ENCODE data around the gene RORC. TPM values are rescaled to one million over a fixed set of nuclear protein-coding genes. Genes with fewer than 3 reads are reported as not detected.
A peak's percentile ranks its signal among the peaks of the same experiment; 100 is the strongest.

RORC gene
- total and polyA plus RNA-seq, 12 donors = 4.0 to 21.0 (median 13.3) TPM

GRCh38 chr1:151790940-151791651, 40.5 kb downstream of the RORC start:
- no peaks in the 10 kb centered on the region for H3K27me3 ChIP-seq
- TF ChIP-seq, protein P1, sequence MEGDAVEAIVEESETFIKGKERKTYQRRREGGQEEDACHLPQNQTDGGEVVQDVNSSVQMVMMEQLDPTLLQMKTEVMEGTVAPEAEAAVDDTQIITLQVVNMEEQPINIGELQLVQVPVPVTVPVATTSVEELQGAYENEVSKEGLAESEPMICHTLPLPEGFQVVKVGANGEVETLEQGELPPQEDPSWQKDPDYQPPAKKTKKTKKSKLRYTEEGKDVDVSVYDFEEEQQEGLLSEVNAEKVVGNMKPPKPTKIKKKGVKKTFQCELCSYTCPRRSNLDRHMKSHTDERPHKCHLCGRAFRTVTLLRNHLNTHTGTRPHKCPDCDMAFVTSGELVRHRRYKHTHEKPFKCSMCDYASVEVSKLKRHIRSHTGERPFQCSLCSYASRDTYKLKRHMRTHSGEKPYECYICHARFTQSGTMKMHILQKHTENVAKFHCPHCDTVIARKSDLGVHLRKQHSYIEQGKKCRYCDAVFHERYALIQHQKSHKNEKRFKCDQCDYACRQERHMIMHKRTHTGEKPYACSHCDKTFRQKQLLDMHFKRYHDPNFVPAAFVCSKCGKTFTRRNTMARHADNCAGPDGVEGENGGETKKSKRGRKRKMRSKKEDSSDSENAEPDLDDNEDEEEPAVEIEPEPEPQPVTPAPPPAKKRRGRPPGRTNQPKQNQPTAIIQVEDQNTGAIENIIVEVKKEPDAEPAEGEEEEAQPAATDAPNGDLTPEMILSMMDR (IDR thresholded peaks at IDR 0.05) = no peak
- peak in 1 of 2 donors; percentile 19 for DNase-seq
- peak overlapping the region; percentile 55 to 81 (median 70) for H3K4me3 ChIP-seq
- peaks cover 0 to 25% (median 14%) of the 10 kb centered on the region in 9 donors for H3K4me1 ChIP-seq
- ATAC-seq = peak in 4 of 8 donors; percentile 5 to 52 (median 32)
- peak overlapping the region in 8 of 10 donors; percentile 1 to 64 (median 45) for H3K27ac ChIP-seq
- intact Hi-C loops (cut with DNase I) = no loop called here
- peaks cover 0 to 10% (median 0%) of the 10 kb centered on the region in 9 donors for H3K36me3 ChIP-seq
- WGBS, 2 donors = 1% methylated on average over 51 to 52 of the region's 52 CpGs
- no peaks in the 10 kb centered on the region for H3K9me3 ChIP-seq

GRCh38 chr1:151790071-151790939, 41.3 kb downstream of the RORC start, which contains the start of gene TDRKH:
TSS of gene TDRKH (minus strand) at chr1:151790500. CDS start at chr1:151783022, 7,478 bp downstream.
- peak; percentile 96 to 99 for DNase-seq
- H3K9me3 ChIP-seq = no peaks in the 10 kb centered on the region
- TF ChIP-seq, protein P1 (IDR thresholded peaks at IDR 0.05) = peak in 6 of 9 donors; percentile 22 to 53 (median 40)
- no peaks in the 10 kb centered on the region for H3K27me3 ChIP-seq
- H3K36me3 ChIP-seq = peaks cover 0 to 10% (median 0%) of the 10 kb centered on the region in 9 donors
- H3K4me1 ChIP-seq = peaks cover 0 to 25% (median 14%) of the 10 kb centered on the region in 9 donors
- intact Hi-C loops (cut with DNase I) = no loop called here
- peak; percentile 99 to 100 (median 100) for ATAC-seq
- peak within 1 kb of the TSS; percentile 55 to 81 (median 70) for H3K4me3 ChIP-seq
- peak within 1 kb of the TSS in 8 of 10 donors; percentile 1 to 64 (median 52) for H3K27ac ChIP-seq
- 1% methylated on average over 58 of the region's 58 CpGs for WGBS, 2 donors

GRCh38 chr1:151787689-151788088, 43.9 kb downstream of the RORC start:
- peaks cover 0 to 31% (median 14%) of the 10 kb centered on the region in 9 donors for H3K4me1 ChIP-seq
- WGBS, 2 donors = 88 to 93% methylated on average over 3 of the region's 3 CpGs
- no peaks in the 10 kb centered on the region for H3K9me3 ChIP-seq
- H3K27ac ChIP-seq = no peak overlapping the region
- no peaks in the 10 kb centered on the region for H3K27me3 ChIP-seq
- intact Hi-C loops (cut with DNase I) = no loop called here
- H3K36me3 ChIP-seq = peaks cover 0 to under 1% (median 0%) of the 10 kb centered on the region in 9 donors
- TF ChIP-seq, protein P1 (IDR thresholded peaks at IDR 0.05) = no peak
- DNase-seq = no peak
- ATAC-seq = no peak
- no peak overlapping the region for H3K4me3 ChIP-seq

DNA sequence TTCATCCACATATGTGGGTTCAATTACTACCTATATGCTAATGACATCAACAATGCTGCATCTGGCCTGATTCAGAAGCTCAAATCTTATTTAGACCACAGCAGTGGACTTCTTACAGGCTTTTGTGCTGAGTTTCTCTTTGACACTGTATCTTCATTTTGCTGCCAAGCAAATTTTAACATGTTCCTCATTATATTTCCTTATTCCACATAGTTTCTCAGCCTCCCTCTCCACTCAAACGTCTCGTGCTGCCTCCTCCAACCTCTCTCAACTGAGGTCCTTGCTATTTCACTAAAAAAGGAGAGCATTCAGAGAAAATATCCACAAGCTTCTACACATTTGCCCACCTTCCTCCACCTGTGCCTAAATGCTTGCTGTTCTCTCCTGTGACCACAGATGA, 47.8 kb downstream of the RORC start:
- no peaks in the 10 kb centered on the region for H3K9me3 ChIP-seq
- no peak overlapping the region for H3K4me3 ChIP-seq
- H3K27ac ChIP-seq = peak overlapping the region in 2 of 10 donors; percentile 24 to 58
- TF ChIP-seq, protein P1 (IDR thresholded peaks at IDR 0.05) = no peak
- H3K27me3 ChIP-seq = no peaks in the 10 kb centered on the region
- intact Hi-C loops (cut with DNase I) = no loop called here
- peaks cover 0 to 38% (median 0%) of the 10 kb centered on the region in 9 donors for H3K36me3 ChIP-seq
- DNase-seq (no peak), ATAC-seq (peak in 1 of 8 donors; percentile 20)
- WGBS, 2 donors = 50 to 76% methylated on average over 2 of the region's 2 CpGs
- peaks cover 0 to 17% (median 0%) of the 10 kb centered on the region in 9 donors for H3K4me1 ChIP-seq
